ENCODE measurements around the gene PTPRD. TPM values are rescaled to one million over a fixed set of nuclear protein-coding genes. Genes with fewer than 3 reads are reported as not detected.

PTPRD gene
- total RNA-seq, 1 donor from 2014 or later: 30.8 TPM

GRCh38 chr9:8268881-8269280 is 2343.9 kb downstream of the PTPRD start:
- no peaks in the 10 kb centered on the region for H3K27me3 ChIP-seq
- no peak for ATAC-seq
- intact Hi-C loops (cut with DNase I): no loop called here
- no peaks in the 10 kb centered on the region for H3K9me3 ChIP-seq
- no peak for DNase-seq
- peaks cover 4% of the 10 kb centered on the region for H3K4me1 ChIP-seq
- no peaks in the 10 kb centered on the region for H3K36me3 ChIP-seq
- H3K27ac ChIP-seq: no peak overlapping the region
- no peak overlapping the region for H3K4me3 ChIP-seq
- TF ChIP-seq, protein P1, sequence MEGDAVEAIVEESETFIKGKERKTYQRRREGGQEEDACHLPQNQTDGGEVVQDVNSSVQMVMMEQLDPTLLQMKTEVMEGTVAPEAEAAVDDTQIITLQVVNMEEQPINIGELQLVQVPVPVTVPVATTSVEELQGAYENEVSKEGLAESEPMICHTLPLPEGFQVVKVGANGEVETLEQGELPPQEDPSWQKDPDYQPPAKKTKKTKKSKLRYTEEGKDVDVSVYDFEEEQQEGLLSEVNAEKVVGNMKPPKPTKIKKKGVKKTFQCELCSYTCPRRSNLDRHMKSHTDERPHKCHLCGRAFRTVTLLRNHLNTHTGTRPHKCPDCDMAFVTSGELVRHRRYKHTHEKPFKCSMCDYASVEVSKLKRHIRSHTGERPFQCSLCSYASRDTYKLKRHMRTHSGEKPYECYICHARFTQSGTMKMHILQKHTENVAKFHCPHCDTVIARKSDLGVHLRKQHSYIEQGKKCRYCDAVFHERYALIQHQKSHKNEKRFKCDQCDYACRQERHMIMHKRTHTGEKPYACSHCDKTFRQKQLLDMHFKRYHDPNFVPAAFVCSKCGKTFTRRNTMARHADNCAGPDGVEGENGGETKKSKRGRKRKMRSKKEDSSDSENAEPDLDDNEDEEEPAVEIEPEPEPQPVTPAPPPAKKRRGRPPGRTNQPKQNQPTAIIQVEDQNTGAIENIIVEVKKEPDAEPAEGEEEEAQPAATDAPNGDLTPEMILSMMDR (IDR thresholded peaks at IDR 0.05): no peak

DNA sequence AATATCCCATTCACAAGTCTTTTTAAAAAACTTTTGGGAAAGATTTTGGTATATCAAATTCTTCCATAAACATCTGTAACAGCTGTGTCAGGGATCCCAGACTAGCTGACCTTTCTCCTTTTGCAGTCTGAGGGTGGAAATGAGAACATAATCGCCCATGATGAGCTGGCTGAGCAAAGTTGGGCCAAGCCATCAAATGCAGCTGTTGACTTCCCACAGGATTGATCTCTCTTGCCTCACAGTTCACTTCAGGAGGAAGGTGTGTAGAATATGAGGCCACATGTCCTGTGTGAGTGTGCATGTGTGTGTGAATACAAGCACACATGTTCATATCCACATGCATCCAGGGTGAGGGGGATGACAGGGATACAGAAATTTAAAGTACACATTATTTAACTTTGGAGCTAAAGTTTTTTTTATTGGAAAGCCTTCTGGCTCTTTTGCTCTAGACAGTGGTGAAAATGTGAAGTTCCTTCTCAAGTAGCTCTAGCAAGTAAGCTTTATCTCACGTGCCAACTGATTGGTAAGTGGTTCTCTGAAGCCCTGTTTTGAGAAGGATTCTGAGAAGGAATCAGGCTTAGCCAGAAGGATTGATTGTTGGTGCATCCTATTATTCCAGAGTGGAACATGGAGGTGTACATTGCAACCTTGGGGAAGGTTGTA is 2344.5 kb downstream of the PTPRD start:
- TF ChIP-seq, protein P1 (IDR thresholded peaks at IDR 0.05): no peak
- intact Hi-C loops (cut with DNase I): no loop called here
- DNase-seq (no peak), ATAC-seq (no peak)
- Histone ChIP-seq H3K4me1 (peaks cover 4% of the 10 kb centered on the region), H3K9me3 (no peaks in the 10 kb centered on the region), H3K36me3 (no peaks in the 10 kb centered on the region), H3K27me3 (no peaks in the 10 kb centered on the region), H3K27ac (no peak overlapping the region), H3K4me3 (no peak overlapping the region)

- ATAC-seq (no peak), DNase-seq (no peak)
- no peak overlapping the region for H3K4me3 ChIP-seq
- H3K36me3 ChIP-seq: no peaks in the 10 kb centered on the region
- intact Hi-C loops (cut with DNase I): no loop called here
- H3K27me3 ChIP-seq: no peaks in the 10 kb centered on the region
- no peaks in the 10 kb centered on the region for H3K9me3 ChIP-seq
- H3K27ac ChIP-seq: no peak overlapping the region
- TF ChIP-seq, protein P1 (IDR thresholded peaks at IDR 0.05): no peak
- H3K4me1 ChIP-seq: peaks cover 4% of the 10 kb centered on the region
Measured at GRCh38 chr9:8267636-8268035, 2345.2 kb downstream of the PTPRD start.

DNA sequence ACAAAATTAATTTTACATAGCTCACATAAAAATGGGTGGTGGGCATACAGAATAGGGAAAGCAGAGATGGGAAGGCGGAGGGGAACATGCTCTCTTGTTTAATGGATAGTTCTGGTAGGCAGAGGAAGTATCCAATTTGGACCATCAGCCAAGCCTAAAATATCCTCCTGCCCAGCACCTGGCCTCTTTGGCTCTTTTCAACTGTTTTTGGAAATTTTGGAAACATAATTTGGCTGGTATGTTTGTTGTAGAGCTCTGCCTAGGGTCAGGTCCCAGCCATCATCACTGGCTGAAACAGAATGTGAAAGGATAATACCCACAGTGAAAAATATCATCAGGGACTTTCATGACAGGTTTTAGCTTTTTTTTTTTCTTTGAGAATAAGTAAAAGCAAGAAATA is 2345.9 kb downstream of the PTPRD start:
- DNase-seq (no peak), ATAC-seq (no peak)
- intact Hi-C loops (cut with DNase I): no loop called here
- H3K4me1 ChIP-seq: peaks cover 4% of the 10 kb centered on the region
- TF ChIP-seq, protein P1 (IDR thresholded peaks at IDR 0.05): no peak
- H3K27ac ChIP-seq: no peak overlapping the region
- H3K36me3 ChIP-seq: no peaks in the 10 kb centered on the region
- no peaks in the 10 kb centered on the region for H3K9me3 ChIP-seq
- H3K27me3 ChIP-seq: no peaks in the 10 kb centered on the region
- no peak overlapping the region for H3K4me3 ChIP-seq

DNA sequence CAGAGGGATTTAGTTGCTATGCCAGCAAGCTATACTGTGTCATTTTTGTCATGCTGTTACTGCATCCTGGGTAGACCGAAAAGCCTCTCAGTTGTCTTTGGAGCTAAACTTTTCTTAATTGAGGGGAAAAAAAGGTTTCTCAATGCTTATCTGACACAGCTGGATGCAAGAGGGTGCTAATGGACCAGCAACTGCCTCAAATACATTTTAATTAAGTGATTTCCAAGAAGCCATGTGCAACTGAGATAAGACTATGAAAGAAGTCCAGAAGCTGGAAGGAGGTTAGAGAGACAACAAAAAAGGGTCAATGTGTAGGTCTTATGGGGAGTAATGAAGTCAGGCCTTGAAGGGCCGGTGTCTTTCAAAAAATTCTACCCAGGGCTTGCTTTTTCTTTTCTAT is 2347.5 kb downstream of the PTPRD start:
- peaks cover 4% of the 10 kb centered on the region for H3K4me1 ChIP-seq
- H3K4me3 ChIP-seq: no peak overlapping the region
- H3K27ac ChIP-seq: no peak overlapping the region
- intact Hi-C loops (cut with DNase I): no loop called here
- no peaks in the 10 kb centered on the region for H3K9me3 ChIP-seq
- TF ChIP-seq, protein P1 (IDR thresholded peaks at IDR 0.05): no peak
- no peaks in the 10 kb centered on the region for H3K36me3 ChIP-seq
- no peak for DNase-seq
- ATAC-seq: no peak
- no peaks in the 10 kb centered on the region for H3K27me3 ChIP-seq
